ENCODE data around the gene GALNS. TPM values are rescaled to one million over a fixed set of nuclear protein-coding genes. Genes with fewer than 3 reads are reported as not detected.

Gene GALNS
- total RNA-seq, 1 experiment from 2014 or later, result 29.5 TPM

DNA sequence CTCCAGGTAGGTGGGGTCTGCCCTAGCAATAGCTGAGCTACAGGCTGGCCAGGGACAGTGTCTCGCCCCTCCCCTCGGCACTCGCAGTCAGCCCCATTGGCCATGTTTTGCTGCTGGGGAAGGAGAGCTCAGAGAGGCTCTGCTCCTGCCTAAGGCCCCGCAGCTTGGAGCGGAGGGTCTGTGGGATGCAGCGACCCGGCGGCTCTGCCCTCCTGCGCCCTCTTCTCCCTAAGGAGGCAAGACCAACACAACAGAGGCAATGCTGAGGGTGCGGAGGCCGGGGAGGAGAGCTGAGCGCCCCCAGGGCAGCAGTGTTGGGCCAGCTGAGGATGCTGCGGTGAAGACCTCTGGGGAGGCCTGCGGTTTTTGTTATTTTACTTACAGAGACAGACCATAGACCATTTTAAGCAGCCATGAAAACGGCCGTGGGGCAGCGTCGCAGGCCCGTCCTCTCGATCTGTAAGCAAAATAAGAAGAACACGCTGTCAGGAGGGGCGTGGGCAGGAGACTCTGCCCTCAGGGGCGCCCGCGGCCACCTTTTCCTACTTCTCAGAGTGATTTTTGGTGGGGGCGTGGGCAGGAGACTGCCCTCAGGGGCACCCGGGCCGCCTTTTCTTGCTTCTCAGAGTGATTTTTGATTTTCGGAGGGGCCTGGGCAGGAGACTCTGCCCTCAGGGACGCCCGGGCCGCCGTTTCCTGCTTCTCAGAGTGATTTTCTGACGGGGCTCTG lies 41.1 kb upstream of the GALNS start (continued):
- TF ChIP-seq, protein P1, sequence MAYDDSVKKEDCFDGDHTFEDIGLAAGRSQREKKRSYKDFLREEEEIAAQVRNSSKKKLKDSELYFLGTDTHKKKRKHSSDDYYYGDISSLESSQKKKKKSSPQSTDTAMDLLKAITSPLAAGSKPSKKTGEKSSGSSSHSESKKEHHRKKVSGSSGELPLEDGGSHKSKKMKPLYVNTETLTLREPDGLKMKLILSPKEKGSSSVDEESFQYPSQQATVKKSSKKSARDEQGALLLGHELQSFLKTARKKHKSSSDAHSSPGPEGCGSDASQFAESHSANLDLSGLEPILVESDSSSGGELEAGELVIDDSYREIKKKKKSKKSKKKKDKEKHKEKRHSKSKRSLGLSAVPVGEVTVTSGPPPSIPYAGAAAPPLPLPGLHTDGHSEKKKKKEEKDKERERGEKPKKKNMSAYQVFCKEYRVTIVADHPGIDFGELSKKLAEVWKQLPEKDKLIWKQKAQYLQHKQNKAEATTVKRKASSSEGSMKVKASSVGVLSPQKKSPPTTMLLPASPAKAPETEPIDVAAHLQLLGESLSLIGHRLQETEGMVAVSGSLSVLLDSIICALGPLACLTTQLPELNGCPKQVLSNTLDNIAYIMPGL (CRISPR knock-in tag; IDR thresholded peaks at IDR 0.05), result no peak
- TF ChIP-seq ETV6 (CRISPR knock-in tag; IDR thresholded peaks at IDR 0.05) (no peak), ZNF263 (CRISPR knock-in tag; IDR thresholded peaks at IDR 0.05; ENCODE audit: low read depth) (no peak), SP1 (CRISPR knock-in tag; conservative IDR thresholded peaks at IDR 0.05) (no peak)

DNA sequence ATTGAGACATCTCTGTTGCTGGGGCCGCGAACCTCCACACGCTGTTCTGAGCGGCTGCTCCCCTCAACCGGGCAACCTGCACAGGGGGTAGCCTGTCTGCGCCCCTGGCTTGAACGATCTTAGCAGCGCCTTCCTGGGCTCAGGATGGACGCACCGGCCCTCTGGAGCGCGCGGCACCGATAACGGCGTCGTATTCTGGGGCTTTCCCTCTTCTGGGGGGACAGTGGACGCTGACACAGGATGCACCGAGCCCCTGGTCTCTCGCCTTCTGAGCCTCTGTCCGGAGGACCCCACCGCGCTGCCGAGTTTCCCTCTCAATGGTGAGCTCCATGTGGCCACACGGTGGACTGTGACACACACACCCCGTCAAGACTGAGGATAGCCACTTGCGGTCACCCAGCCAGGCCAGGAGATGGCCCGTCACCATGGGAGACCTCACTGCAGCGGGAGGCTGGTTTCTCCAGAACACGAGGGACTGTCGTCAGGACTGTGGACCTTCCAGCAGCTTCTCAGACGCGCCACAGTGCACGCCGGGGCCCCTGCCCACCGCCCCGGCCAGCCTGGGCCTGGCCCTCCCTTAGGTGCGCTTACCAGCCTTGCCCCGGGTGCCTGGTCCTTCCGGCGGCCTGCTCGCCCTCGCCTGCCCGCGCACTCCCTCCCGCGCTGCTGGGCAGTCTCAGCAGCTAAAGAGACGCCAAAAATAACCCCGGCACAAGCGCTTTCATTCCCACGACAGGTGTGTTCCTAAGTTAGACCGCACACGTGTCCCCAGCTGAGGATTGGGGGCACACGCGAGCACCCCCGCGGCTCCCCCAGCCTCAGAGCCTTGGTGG lies 39.7 kb upstream of the GALNS start:
- ChIA-PET CTCF (no interaction called here), POLR2A (no interaction called here)
- no peak overlapping the region for H3K4me3 Mint-ChIP-seq
- DNase-seq (ENCODE audit: low spot score) (no peak), ATAC-seq (no peak)
- H3K27me3 Mint-ChIP-seq (ENCODE audit: low read depth), result no peaks in the 10 kb centered on the region
- no peaks in the 10 kb centered on the region for H3K9me3 Mint-ChIP-seq
- no peak overlapping the region for H3K27ac Mint-ChIP-seq
- no peaks in the 10 kb centered on the region for H3K36me3 Mint-ChIP-seq
- H3K4me1 Mint-ChIP-seq, result no peaks in the 10 kb centered on the region
- TF ChIP-seq NR3C1 (CRISPR knock-in tag; conservative IDR thresholded peaks at IDR 0.05; ENCODE audit: low read depth), result no peak
- TF ChIP-seq TEAD4 (CRISPR knock-in tag; IDR thresholded peaks at IDR 0.05), result no peak
- TF ChIP-seq JAZF1 (CRISPR knock-in tag; IDR thresholded peaks at IDR 0.05), result no peak

DNA sequence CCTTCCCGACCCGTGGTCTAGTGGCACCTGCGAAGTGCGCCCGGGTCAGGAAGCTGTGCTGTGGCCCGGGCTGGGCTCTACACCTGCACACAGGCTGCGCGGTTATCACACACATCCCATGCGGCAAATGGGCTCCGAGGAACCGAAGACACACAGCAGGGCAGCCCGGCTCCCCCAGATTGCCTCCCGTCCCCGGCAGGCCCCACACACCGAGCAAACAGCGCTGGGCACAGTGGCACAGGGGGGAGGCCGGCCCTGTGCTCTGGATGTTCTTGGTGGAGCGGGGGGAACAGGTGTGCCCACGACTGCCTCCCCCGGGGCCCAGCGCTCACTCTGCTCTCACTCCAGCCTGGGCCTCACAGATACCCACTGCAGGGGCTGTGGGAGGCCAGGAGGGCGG lies 38.6 kb upstream of the GALNS start:
- Mint-ChIP-seq H3K27me3 (ENCODE audit: low read depth) (no peaks in the 10 kb centered on the region; the same call in 1 of the 2 replicates), H3K4me1 (no peaks in the 10 kb centered on the region), H3K9me3 (no peaks in the 10 kb centered on the region), H3K36me3 (no peaks in the 10 kb centered on the region), H3K4me3 (no peak overlapping the region), H3K27ac (no peak overlapping the region)
- TF ChIP-seq, protein P2, sequence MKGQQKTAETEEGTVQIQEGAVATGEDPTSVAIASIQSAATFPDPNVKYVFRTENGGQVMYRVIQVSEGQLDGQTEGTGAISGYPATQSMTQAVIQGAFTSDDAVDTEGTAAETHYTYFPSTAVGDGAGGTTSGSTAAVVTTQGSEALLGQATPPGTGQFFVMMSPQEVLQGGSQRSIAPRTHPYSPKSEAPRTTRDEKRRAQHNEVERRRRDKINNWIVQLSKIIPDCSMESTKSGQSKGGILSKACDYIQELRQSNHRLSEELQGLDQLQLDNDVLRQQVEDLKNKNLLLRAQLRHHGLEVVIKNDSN (CRISPR knock-in tag; IDR thresholded peaks at IDR 0.05), result no peak
- TF ChIP-seq TCF7 (CRISPR knock-in tag; IDR thresholded peaks at IDR 0.05; ENCODE audit: low read depth) (no peak), GABPB1 (CRISPR knock-in tag; IDR thresholded peaks at IDR 0.05) (no peak), NFYB (CRISPR knock-in tag; conservative IDR thresholded peaks at IDR 0.05; ENCODE audit: low read depth) (no peak), ESRRA (CRISPR knock-in tag; IDR thresholded peaks at IDR 0.05; ENCODE audit: borderline replicate concordance) (no peak), FOXP1 (CRISPR knock-in tag; IDR thresholded peaks at IDR 0.05; ENCODE audit: borderline replicate concordance) (no peak), ETV6 (CRISPR knock-in tag; IDR thresholded peaks at IDR 0.05) (no peak), ZBTB21 (CRISPR knock-in tag; IDR thresholded peaks at IDR 0.05; ENCODE audit: borderline replicate concordance) (no peak)
- TF ChIP-seq, protein P3, sequence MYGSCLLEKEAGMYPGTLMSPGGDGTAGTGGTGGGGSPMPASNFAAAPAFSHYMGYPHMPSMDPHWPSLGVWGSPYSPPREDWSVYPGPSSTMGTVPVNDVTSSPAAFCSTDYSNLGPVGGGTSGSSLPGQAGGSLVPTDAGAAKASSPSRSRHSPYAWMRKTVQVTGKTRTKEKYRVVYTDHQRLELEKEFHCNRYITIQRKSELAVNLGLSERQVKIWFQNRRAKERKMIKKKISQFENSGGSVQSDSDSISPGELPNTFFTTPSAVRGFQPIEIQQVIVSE (CRISPR knock-in tag; IDR thresholded peaks at IDR 0.05; ENCODE audit: borderline replicate concordance), result no peak
- TF ChIP-seq, protein P4, sequence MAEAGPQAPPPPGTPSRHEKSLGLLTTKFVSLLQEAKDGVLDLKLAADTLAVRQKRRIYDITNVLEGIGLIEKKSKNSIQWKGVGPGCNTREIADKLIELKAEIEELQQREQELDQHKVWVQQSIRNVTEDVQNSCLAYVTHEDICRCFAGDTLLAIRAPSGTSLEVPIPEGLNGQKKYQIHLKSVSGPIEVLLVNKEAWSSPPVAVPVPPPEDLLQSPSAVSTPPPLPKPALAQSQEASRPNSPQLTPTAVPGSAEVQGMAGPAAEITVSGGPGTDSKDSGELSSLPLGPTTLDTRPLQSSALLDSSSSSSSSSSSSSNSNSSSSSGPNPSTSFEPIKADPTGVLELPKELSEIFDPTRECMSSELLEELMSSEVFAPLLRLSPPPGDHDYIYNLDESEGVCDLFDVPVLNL (CRISPR knock-in tag; IDR thresholded peaks at IDR 0.05; ENCODE audit: borderline replicate concordance, low read depth), result no peak
- TF ChIP-seq, protein P5, sequence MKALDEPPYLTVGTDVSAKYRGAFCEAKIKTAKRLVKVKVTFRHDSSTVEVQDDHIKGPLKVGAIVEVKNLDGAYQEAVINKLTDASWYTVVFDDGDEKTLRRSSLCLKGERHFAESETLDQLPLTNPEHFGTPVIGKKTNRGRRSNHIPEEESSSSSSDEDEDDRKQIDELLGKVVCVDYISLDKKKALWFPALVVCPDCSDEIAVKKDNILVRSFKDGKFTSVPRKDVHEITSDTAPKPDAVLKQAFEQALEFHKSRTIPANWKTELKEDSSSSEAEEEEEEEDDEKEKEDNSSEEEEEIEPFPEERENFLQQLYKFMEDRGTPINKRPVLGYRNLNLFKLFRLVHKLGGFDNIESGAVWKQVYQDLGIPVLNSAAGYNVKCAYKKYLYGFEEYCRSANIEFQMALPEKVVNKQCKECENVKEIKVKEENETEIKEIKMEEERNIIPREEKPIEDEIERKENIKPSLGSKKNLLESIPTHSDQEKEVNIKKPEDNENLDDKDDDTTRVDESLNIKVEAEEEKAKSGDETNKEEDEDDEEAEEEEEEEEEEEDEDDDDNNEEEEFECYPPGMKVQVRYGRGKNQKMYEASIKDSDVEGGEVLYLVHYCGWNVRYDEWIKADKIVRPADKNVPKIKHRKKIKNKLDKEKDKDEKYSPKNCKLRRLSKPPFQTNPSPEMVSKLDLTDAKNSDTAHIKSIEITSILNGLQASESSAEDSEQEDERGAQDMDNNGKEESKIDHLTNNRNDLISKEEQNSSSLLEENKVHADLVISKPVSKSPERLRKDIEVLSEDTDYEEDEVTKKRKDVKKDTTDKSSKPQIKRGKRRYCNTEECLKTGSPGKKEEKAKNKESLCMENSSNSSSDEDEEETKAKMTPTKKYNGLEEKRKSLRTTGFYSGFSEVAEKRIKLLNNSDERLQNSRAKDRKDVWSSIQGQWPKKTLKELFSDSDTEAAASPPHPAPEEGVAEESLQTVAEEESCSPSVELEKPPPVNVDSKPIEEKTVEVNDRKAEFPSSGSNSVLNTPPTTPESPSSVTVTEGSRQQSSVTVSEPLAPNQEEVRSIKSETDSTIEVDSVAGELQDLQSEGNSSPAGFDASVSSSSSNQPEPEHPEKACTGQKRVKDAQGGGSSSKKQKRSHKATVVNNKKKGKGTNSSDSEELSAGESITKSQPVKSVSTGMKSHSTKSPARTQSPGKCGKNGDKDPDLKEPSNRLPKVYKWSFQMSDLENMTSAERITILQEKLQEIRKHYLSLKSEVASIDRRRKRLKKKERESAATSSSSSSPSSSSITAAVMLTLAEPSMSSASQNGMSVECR (CRISPR knock-in tag; IDR thresholded peaks at IDR 0.05; ENCODE audit: borderline replicate concordance), result no peak
- no peak for DNase-seq (ENCODE audit: low spot score)
- CTCF ChIA-PET, result no interaction called here
- POLR2A ChIA-PET, result no interaction called here
- ATAC-seq, result no peak
